Stimulated activated CD8-positive, alpha-beta memory T cell treated with anti-CD3 and anti-CD28 coated beads, Interleukin-4, amount 100 ng/mL, for 24 hours (primary cell): ENCODE data around the gene AGER.

Experiments
- DNase-seq: peaks from one replicate; pipeline ENCODE4 v3.0.0-alpha.2; 2020; ENCODE audit warnings: low read depth

Gene AGER

GRCh38 chr6:32168807-32169591 lies 15.1 kb downstream of the AGER start:
- DNase-seq = no peak

- DNase-seq = no peak
Measured at GRCh38 chr6:32168350-32168749, 15.7 kb downstream of the AGER start.

- no peak for DNase-seq
Measured at GRCh38 chr6:32167761-32168262, 16.2 kb downstream of the AGER start.

GRCh38 chr6:32167154-32167760 lies 16.8 kb downstream of the AGER start:
- DNase-seq = no peak

GRCh38 chr6:32166411-32167061 lies 17.5 kb downstream of the AGER start:
- no peak for DNase-seq

GRCh38 chr6:32164295-32164694 lies 19.8 kb downstream of the AGER start, which contains the start of gene EGFL8:
TSS of gene EGFL8 (plus strand) at chr6:32164595. CDS start at chr6:32166166, 1,571 bp downstream.
- DNase-seq = no peak

- no peak for DNase-seq
Measured at GRCh38 chr6:32163559-32164258, 20.3 kb downstream of the AGER start.

- no peak for DNase-seq
Measured at GRCh38 chr6:32158052-32158451, 26.0 kb downstream of the AGER start.

GRCh38 chr6:32156891-32157290 lies 27.2 kb downstream of the AGER start:
- DNase-seq = no peak

GRCh38 chr6:32154514-32155161 lies 29.4 kb downstream of the AGER start:
- no peak for DNase-seq

GRCh38 chr6:32153564-32154513 lies 30.2 kb downstream of the AGER start, which contains the start of gene PPT2:
TSS of gene PPT2 (plus strand) at chr6:32154141. CDS start at chr6:32154595, 454 bp downstream.
- peak; percentile 77 for DNase-seq

- no peak for DNase-seq
Measured at GRCh38 chr6:32152769-32153563, 31.1 kb downstream of the AGER start.

GRCh38 chr6:32151863-32152768 lies 31.9 kb downstream of the AGER start, which contains the start of gene PRRT1:
TSS of gene PRRT1 (minus strand) at chr6:32151939. CDS start at chr6:32151827, 112 bp downstream.
- no peak for DNase-seq

- DNase-seq = no peak
Measured at GRCh38 chr6:32151181-32151862, 32.7 kb downstream of the AGER start.

GRCh38 chr6:32149932-32150870 lies 33.9 kb downstream of the AGER start:
- DNase-seq = no peak

GRCh38 chr6:32149092-32149755 lies 34.8 kb downstream of the AGER start:
- no peak for DNase-seq
